Right lobe of liver (tissue), 4 donors: ENCODE measurements around the gene SPCS2.

Source experiments
- POLR2A ChIP-seq: fragments of 450-650 bp; IDR thresholded peaks from one replicate; pipeline ENCODE4 v1.6.1; 2017; ENCODE audit warnings: antibody characterized with exemption, mild to moderate bottlenecking
- TF ChIP-seq, protein P1 (sequence below), 4 donors: fragments of 200-600 bp in 3 of 4; fragments of 450-650 bp in 1 of 4; IDR thresholded peaks; one replicate each; pipeline versions ENCODE4 v1.5.1 to v1.8.0; 2016 to 2022; ENCODE audit warnings: antibody characterized with exemption in 4 of 4, mild to moderate bottlenecking in 2 of 4
- donor health status: DM: no; HTN: no; CAD: no.
- donor health status: DM: no; HTN: no; CAD: no.
- donor health status: DM: no; HTN: yes; CAD: no.

DNA sequence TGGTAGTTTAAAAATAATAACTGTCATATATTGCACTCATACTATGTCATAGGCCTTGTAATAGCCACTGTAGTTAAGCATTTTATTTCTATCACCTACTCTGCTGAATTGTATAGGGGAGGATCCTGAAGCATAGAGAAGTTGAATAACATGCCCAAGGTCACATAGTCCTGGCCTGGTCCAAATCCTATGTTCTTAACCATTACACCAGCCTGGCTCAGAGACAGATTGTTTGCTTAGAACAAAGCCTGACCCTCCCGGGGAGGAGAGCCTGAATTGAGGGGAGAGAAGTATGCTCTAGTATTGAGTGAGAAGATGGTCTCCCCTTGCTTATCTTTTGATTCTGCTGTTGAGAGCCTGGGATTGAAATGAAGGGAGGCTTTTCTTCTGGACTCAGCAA lies 41.9 kb downstream of the SPCS2 start:
- TF ChIP-seq, protein P1, sequence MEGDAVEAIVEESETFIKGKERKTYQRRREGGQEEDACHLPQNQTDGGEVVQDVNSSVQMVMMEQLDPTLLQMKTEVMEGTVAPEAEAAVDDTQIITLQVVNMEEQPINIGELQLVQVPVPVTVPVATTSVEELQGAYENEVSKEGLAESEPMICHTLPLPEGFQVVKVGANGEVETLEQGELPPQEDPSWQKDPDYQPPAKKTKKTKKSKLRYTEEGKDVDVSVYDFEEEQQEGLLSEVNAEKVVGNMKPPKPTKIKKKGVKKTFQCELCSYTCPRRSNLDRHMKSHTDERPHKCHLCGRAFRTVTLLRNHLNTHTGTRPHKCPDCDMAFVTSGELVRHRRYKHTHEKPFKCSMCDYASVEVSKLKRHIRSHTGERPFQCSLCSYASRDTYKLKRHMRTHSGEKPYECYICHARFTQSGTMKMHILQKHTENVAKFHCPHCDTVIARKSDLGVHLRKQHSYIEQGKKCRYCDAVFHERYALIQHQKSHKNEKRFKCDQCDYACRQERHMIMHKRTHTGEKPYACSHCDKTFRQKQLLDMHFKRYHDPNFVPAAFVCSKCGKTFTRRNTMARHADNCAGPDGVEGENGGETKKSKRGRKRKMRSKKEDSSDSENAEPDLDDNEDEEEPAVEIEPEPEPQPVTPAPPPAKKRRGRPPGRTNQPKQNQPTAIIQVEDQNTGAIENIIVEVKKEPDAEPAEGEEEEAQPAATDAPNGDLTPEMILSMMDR (IDR thresholded peaks at IDR 0.05): no peak
- no peak for TF ChIP-seq POLR2A
